SK-N-SH (cell line): ENCODE results near the gene USHBP1. TPM values are rescaled to one million over a fixed set of nuclear protein-coding genes. Genes with fewer than 3 reads are reported as not detected.

Experiments used
- CTCF ChIA-PET: fragments of 300-600, 350-600 bp; formaldehyde crosslinking; extraction: SDS; loops from one replicate; lab custom pipeline; 2021; lab: Yijun Ruan, JAX
- POLR2A ChIA-PET: fragments of 350-600 bp; sonication (Branson Sonifier 250); formaldehyde crosslinking; extraction: SDS; loops from one replicate; lab custom pipeline; 2020; ENCODE audit warnings: antibody characterized with exemption, inconsistent platforms; lab: Yijun Ruan, JAX
- DNase-seq: peaks from one replicate; pipeline ENCODE4 v3.0.0; 2012
- H2AFZ ChIP-seq: fragments of 200-600 bp; sonication (generic); 2 replicates; pipeline ENCODE4 v1.8.1; 2016; ENCODE audit warnings: antibody characterized with exemption, mild to moderate bottlenecking, low read depth
- H3F3A ChIP-seq: fragments of 200-600 bp; sonication (generic); replicated peaks from 2 replicates; pipeline ENCODE3; 2016; ENCODE audit warnings: antibody characterized with exemption, mild to moderate bottlenecking; ENCODE audit not compliant: insufficient read depth
- H3K27ac ChIP-seq, 2 experiments: fragments of 200-500 bp in 1 of 2; fragments of 200-600 bp in 1 of 2; sonication (Bioruptor generic) in 1 of 2; sonication (generic), shearing (Covaris generic) in 1 of 2; 2 replicates each; pipeline versions ENCODE4 v1.5.1 to v1.6.1; 2014 to 2016; ENCODE audit warnings: low read depth in 2 of 2, inconsistent platforms in 1 of 2, low read length in 1 of 2, mild to moderate bottlenecking in 1 of 2, mixed read lengths in 1 of 2
- H3K27me3 ChIP-seq: fragments of 200-600 bp; sonication (generic), shearing (Covaris generic); 2 replicates; pipeline ENCODE4 v1.6.1; 2016; ENCODE audit warnings: mixed run types; ENCODE audit not compliant: insufficient read depth
- H3K36me3 ChIP-seq, 2 experiments: fragments of 200-500 bp in 1 of 2; fragments of 200-600 bp in 1 of 2; sonication (Bioruptor generic) in 1 of 2; sonication (generic) in 1 of 2; replicated peaks in 1 of 2; 2 replicates each; pipeline versions ENCODE3 to v1.5.1; 2014 to 2016; ENCODE audit warnings: low read length in 1 of 2, mild to moderate bottlenecking in 1 of 2; ENCODE audit not compliant: insufficient read depth in 2 of 2, control insufficient read depth in 1 of 2
- H3K4me1 ChIP-seq, 2 experiments: fragments of 200-500 bp in 1 of 2; fragments of 200-600 bp in 1 of 2; sonication (Bioruptor generic) in 1 of 2; sonication (generic), shearing (Covaris generic) in 1 of 2; 2 replicates each; pipeline versions ENCODE4 v1.5.1 to v1.6.1; 2014 to 2016; ENCODE audit warnings: low read depth in 1 of 2, low read length in 1 of 2, mixed run types in 1 of 2; ENCODE audit not compliant: insufficient read depth in 2 of 2, control insufficient read depth in 1 of 2
- H3K4me2 ChIP-seq: fragments of 200-600 bp; sonication (generic), shearing (Covaris generic); 2 replicates; pipeline ENCODE4 v1.6.1; 2017; ENCODE audit warnings: mixed run types
- H3K4me3 ChIP-seq, 2 experiments: fragments of 200-500 bp in 1 of 2; fragments of 200-600 bp in 1 of 2; sonication (Bioruptor generic) in 1 of 2; sonication (generic), shearing (Covaris generic) in 1 of 2; 2 replicates each; pipeline versions ENCODE4 v1.5.1 to v1.8.1; 2014 to 2016; ENCODE audit warnings: low read depth in 2 of 2, inconsistent platforms in 1 of 2, low read length in 1 of 2, mild to moderate bottlenecking in 1 of 2, mixed read lengths in 1 of 2, moderate library complexity in 1 of 2
- H3K79me2 ChIP-seq: fragments of 200-600 bp; sonication (generic); 2 replicates; pipeline ENCODE4 v1.8.1; 2017; ENCODE audit warnings: mild to moderate bottlenecking; ENCODE audit not compliant: insufficient read depth
- H3K9ac ChIP-seq: fragments of 200-600 bp; sonication (generic); 2 replicates; pipeline ENCODE4 v1.6.1; 2017; ENCODE audit warnings: mixed run types
- H3K9me2 ChIP-seq: fragments of 200-600 bp; sonication (generic); 2 replicates; pipeline ENCODE4 v1.6.1; 2017; ENCODE audit warnings: mixed run types
- H3K9me3 ChIP-seq: fragments of 200-600 bp; sonication (generic); 2 replicates; pipeline ENCODE4 v1.6.1; 2017; ENCODE audit warnings: mixed run types, mild to moderate bottlenecking, moderate library complexity
- H4K20me1 ChIP-seq: fragments of 200-600 bp; sonication (generic); 2 replicates; pipeline ENCODE4 v1.6.1; 2017; ENCODE audit warnings: mild to moderate bottlenecking, mixed run types; ENCODE audit not compliant: insufficient read depth
- CHD2 ChIP-seq: fragments of 150-350 bp; IDR thresholded peaks from 2 replicates; pipeline ENCODE4 v1.6.1; 2018; ENCODE audit warnings: low read length; ENCODE audit not compliant: partially characterized antibody
- ELF1 ChIP-seq: IDR thresholded peaks from 2 replicates; pipeline ENCODE4 v1.4.0; 2012
- FOSL2 ChIP-seq: IDR thresholded peaks from 2 replicates; pipeline ENCODE4 v1.4.0; 2012; ENCODE audit warnings: low read depth, mild to moderate bottlenecking, moderate library complexity, borderline replicate concordance
- GABPA ChIP-seq: IDR thresholded peaks from 2 replicates; pipeline ENCODE4 v1.4.0; 2012; ENCODE audit warnings: low read depth, mild to moderate bottlenecking
- POLR2AphosphoS5 ChIP-seq: IDR thresholded peaks from 2 replicates; pipeline ENCODE4 v1.6.1; 2012; ENCODE audit warnings: low read depth, low read length
- RXRA ChIP-seq: IDR thresholded peaks from 2 replicates; pipeline ENCODE4 v1.4.0; 2012; ENCODE audit warnings: low read depth, mild to moderate bottlenecking, borderline replicate concordance
- WGBS: methylation state at CpG from one replicate; pipeline ENCODE4 v1.1.6; 2017; ENCODE audit warnings: low lambda C conversion rate; 5-methylcytosine and 5-hydroxymethylcytosine counted together
- polyA plus RNA-seq, 3 experiments: library from polyadenylated mRNA; depleted of rRNA; stranded (reverse); fragments of >200 nt; gene quantifications; 2 replicates each; pipeline ENCODE4 v1.2.3, GENCODE V29; 2012
- TF ChIP-seq, protein P1 (sequence below): fragments of 150-350 bp; IDR thresholded peaks from 2 replicates; pipeline ENCODE4 v1.6.1; 2017; ENCODE audit warnings: antibody characterized with exemption, low read length, low read depth, borderline replicate concordance
- TF ChIP-seq, protein P2 (sequence below): IDR thresholded peaks from 2 replicates; pipeline ENCODE4 v1.4.0; 2012; ENCODE audit warnings: low read depth
- TF ChIP-seq, protein P3 (sequence below): IDR thresholded peaks from 2 replicates; pipeline ENCODE4 v1.6.1; 2012; ENCODE audit warnings: mild to moderate bottlenecking, low read depth, low read length, moderate library complexity

The USHBP1 gene
- polyA plus RNA-seq, 1 of the 3 experiments (the other 2 are of a cell fraction): 0.03 TPM

DNA sequence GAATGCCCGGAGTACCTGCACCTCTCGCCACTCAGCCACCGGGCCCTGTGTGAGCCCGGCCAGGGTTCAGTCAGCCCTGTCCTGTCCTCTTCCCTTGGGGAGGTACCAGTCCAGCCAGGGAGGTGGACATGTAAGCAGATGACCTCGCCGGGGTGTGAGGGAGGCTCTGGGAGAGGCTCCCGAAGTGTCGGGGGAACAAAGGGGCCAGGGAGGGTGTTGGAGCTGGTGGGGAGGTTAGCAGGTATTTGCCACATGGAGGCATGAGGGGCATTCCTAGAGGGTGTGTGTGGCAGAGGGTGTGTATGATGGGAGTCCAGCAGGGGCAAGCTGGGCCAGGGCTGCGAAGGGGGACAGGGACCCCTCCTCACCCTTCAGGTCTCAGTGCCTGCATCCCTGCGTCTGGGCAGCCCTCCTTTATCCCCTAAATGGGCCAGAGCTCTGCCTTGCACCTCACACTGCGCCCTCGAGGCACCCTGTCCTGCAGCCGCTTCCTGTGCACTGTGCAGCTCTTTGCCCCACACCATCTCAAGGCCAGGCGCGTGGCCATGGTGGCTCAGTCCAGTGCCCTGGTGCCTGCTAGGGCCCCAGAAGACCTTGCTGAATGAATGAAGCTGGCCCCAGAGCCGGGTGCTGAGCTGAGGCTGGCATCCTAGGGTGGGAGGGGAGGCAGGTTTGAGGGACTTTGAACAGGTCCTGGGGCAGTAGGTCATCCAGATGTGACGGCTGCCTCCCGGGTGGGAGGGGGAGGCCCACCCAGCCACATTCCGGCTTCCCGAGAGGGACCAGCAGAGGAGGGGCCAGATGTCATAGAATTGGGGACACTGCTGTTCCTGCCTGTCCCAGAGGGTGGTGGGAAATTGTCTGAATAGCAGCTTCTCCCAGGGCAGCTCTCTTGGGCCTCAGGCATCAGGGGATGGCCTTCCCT is 47.9 kb upstream of the USHBP1 start (continued):
- TF ChIP-seq, protein P1, sequence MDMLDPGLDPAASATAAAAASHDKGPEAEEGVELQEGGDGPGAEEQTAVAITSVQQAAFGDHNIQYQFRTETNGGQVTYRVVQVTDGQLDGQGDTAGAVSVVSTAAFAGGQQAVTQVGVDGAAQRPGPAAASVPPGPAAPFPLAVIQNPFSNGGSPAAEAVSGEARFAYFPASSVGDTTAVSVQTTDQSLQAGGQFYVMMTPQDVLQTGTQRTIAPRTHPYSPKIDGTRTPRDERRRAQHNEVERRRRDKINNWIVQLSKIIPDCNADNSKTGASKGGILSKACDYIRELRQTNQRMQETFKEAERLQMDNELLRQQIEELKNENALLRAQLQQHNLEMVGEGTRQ: no peak
- TF ChIP-seq RXRA (no peak), CHD2 (no peak), GABPA (no peak), ELF1 (no peak), POLR2AphosphoS5 (no peak)
- TF ChIP-seq, protein P2, sequence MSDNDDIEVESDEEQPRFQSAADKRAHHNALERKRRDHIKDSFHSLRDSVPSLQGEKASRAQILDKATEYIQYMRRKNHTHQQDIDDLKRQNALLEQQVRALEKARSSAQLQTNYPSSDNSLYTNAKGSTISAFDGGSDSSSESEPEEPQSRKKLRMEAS: no peak

DNA sequence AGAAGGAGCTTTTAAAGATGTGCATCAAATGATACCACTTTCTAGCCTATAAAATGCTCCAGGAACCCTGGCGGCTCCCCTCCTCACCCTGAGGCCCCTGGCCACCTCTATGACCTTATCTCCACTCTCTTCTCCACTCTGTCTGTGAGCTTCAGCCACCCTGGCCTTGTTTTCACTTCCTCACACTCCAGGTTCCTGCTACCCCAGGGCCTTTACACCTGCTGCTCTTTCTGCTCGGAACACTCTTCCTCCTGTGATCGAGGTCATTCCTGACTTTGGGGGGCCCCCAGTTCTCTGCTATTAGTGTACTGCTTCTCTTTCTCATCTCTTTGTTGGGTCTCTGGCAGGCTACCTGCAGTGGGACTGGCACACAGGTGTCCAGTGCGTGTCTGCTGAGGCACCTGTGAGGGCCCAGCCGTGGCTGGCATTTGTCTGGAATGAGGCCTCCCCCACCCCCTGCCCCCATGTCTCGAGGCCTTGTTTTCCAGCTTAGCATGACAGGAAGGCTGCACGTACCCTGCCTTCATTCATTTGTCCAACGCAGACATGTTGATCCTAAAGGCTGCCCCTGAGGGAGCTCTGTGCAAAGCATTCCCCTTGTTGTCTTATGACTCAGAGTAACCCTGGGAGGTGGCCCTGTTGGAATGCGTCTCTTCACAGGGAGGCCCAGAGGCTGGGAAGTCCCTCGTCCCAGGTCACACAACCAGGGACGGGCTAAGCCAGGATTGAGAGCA is 47.1 kb upstream of the USHBP1 start:
- Histone ChIP-seq H3K4me1 (peaks cover 6 to 12% of the 10 kb centered on the region in 2 experiments; a peak in 2 of 4 replicates), H3K9me2 (no peaks in the 10 kb centered on the region), H3K4me3 (peak overlapping the region in 1 of 2 experiments; percentile 17; a peak in 1 of 4 replicates), H3K4me2 (peak overlapping the region; percentile 97; the same call in 1 of the 2 replicates), H3K9me3 (no peaks in the 10 kb centered on the region), H2AFZ (no peak overlapping the region), H3K27ac (peak overlapping the region in 1 of 2 experiments; percentile 40; a peak in 1 of 4 replicates), H3K36me3 (peaks cover 14 to 27% of the 10 kb centered on the region in 2 experiments), H3F3A (peaks cover 2% of the 10 kb centered on the region), H4K20me1 (peaks cover 17% of the 10 kb centered on the region), H3K9ac (peak overlapping the region; percentile 51; the same call in 1 of the 2 replicates), H3K27me3 (no peaks in the 10 kb centered on the region), H3K79me2 (peaks cover 63% of the 10 kb centered on the region)
- ChIA-PET POLR2A (interaction anchor here (0.6 kb wide), 1 partner anchor 129 kb away, joined by 5 read pairs; no protein-coding TSS in a partner anchor), CTCF (interaction anchor here (1.2 to 1.4 kb wide), 3 partner anchors 15 to 74 kb away, joined by 3 to 5 read pairs (median 4); no protein-coding TSS in a partner anchor)
- DNase-seq: no peak
- 69% methylated on average over 9 of the region's 11 CpGs for WGBS
- TF ChIP-seq FOSL2 (peak; percentile 36), ELF1 (no peak)
- TF ChIP-seq, protein P3, sequence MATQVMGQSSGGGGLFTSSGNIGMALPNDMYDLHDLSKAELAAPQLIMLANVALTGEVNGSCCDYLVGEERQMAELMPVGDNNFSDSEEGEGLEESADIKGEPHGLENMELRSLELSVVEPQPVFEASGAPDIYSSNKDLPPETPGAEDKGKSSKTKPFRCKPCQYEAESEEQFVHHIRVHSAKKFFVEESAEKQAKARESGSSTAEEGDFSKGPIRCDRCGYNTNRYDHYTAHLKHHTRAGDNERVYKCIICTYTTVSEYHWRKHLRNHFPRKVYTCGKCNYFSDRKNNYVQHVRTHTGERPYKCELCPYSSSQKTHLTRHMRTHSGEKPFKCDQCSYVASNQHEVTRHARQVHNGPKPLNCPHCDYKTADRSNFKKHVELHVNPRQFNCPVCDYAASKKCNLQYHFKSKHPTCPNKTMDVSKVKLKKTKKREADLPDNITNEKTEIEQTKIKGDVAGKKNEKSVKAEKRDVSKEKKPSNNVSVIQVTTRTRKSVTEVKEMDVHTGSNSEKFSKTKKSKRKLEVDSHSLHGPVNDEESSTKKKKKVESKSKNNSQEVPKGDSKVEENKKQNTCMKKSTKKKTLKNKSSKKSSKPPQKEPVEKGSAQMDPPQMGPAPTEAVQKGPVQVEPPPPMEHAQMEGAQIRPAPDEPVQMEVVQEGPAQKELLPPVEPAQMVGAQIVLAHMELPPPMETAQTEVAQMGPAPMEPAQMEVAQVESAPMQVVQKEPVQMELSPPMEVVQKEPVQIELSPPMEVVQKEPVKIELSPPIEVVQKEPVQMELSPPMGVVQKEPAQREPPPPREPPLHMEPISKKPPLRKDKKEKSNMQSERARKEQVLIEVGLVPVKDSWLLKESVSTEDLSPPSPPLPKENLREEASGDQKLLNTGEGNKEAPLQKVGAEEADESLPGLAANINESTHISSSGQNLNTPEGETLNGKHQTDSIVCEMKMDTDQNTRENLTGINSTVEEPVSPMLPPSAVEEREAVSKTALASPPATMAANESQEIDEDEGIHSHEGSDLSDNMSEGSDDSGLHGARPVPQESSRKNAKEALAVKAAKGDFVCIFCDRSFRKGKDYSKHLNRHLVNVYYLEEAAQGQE: no peak
